DLD1 (cell line): ENCODE data around the gene ZNF785.

Source experiments
- in situ Hi-C: cut with HindIII; loops from 2 replicates; pipeline ENCODE4 v1.10.0; 2017; ENCODE audit warnings: low sequenced_read_pairs

ZNF785 gene

GRCh38 chr16:30585400-30586191 is at the start of gene ZNF785:
Gene ZNF785, minus strand, starts transcription at chr16:30585697. Its CDS starts 86 bp downstream, at chr16:30585611.
- in situ Hi-C loops: no loop called here

- in situ Hi-C loops: loop anchor here (25.0 kb wide), 1 partner anchor 221 kb away; the partner anchor contains the start of gene ZNF771
Measured at GRCh38 chr16:30633526-30633925, 48.0 kb upstream of the ZNF785 start.

DNA sequence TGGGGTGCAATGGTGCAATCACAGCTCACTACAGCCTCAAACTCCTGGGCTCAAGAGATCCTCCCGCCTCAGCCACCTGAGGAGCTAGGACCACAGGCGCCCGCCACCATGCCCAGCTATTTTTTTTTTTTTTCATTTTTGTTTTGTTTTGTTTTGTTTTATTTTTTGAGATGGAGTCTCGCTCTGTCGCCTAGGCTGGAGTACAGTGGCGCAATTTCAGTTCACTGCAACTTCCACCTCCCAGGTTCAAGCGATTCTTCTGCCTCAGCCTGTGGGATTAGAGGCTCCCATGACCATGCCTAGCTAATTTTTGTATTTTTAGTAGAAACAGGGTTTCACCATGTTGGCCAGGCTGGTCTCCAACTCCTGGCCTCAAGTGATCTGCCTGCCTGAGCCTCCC is 47.0 kb upstream of the ZNF785 start:
- in situ Hi-C loops: loop anchor here (25.0 kb wide), 1 partner anchor 220 kb away; the partner anchor contains the start of gene ZNF771

GRCh38 chr16:30628628-30629540 is 43.4 kb upstream of the ZNF785 start:
- in situ Hi-C loops: loop anchor here (25.0 kb wide), 1 partner anchor 217 kb away; the partner anchor contains the start of gene ZNF771

DNA sequence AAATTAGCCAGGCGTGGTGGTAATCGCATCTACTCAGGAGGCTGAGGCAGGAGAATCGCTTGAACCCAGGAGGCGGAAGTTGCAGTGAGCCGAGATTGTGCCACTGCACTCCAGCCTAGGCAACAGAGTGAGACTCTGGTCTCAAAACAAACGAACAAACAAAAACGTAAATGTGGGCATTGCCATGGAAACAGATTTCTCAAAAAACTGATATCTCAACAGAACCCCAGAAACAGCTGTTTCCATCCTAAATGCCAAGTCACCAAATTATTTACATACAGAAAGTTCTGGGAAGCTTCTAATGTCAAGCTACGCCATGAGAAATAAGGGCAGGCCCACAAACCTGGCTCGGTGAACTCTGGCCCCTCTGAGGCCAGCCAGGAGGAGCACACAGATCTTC is 40.7 kb upstream of the ZNF785 start:
- in situ Hi-C loops: loop anchor here (25.0 kb wide), 1 partner anchor 214 kb away; the partner anchor contains the start of gene ZNF771

DNA sequence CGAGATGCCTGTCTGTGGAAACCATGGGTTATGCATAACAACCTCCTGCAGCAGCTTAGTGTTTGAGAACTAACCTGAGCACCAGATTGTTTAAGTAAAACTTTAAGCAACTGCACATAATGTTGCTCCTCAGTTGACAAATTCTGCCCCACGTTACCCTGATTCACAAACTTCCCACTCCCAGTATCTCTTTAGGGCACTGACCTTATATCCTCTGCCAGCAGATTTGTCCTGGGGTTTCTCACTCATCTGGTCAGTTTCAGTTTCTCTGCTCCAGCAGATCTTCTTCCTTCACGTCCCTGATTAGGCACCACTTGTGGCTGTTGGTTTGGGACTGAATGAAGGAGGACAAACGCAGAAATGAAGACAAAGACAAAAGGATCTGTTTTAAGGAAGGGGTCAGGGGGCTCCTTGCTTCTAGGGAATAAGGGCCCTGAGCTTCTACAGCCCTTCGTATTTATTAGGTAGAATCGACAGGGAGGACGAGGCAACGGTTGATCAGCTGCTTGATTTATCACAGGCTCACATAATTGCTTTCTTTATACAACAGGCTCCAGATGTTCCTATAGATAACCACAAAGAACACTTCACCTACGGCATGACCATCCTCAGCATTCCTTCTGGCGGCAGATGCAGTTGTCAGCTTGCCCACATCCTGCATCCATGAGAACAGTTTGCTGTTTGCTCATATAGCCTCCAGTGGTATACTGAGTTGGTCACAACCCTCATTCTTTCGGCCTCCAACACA is 38.2 kb upstream of the ZNF785 start:
- in situ Hi-C loops: no loop called here

DNA sequence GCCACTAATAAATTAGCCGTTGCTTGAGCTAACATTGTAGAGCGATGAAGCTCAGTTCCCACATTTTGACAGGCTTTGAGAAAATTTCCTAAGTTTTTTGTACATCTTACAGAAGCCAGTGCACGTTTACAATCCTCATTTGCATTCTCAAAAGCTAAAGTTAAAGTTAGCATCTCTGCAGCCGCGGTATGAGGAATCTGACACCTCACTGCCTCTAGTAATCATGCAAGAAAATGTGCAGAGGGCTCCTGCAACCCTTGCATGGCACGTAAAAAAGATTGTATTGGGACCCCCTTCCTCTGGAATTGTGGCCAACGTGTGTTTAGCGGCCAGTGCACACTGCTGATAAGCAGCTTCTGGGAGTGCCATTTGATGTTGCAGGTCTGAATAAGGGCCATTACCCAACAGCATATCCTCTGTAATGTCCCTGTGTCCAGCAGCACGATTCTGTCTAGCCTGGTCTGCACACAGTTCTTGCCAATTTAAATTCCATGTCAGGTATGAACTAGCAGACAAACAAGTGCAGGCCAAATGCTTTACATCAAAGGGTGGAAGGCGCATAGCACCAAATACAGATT is 37.0 kb upstream of the ZNF785 start:
- in situ Hi-C loops: no loop called here

- in situ Hi-C loops: no loop called here
Measured at GRCh38 chr16:30621765-30622164, 36.3 kb upstream of the ZNF785 start.

GRCh38 chr16:30620169-30620568 is 34.7 kb upstream of the ZNF785 start:
- in situ Hi-C loops: no loop called here

DNA sequence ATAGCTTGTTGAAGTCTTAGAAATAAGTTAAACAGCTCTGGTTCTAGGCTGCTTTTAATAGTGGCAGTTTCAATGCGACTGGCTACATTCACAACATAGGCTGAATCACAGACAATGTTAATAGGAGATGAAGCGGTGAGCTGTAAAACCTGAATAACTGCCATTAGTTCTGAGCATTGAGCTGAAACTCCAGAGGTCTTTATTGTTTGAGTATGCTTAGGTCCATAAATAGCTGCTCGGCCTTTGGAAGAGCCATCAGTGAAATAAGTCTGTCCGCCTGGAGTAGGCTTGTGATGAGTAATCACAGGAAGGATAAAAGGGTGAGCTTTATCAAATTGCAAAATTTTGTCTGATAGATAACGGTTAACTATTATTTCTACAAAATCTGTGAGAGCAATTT is 34.1 kb upstream of the ZNF785 start:
- in situ Hi-C loops: no loop called here

- in situ Hi-C loops: no loop called here
Measured at GRCh38 chr16:30619202-30619601, 33.7 kb upstream of the ZNF785 start.

- in situ Hi-C loops: no loop called here
Measured at GRCh38 chr16:30615358-30616091, 30.0 kb upstream of the ZNF785 start.

DNA sequence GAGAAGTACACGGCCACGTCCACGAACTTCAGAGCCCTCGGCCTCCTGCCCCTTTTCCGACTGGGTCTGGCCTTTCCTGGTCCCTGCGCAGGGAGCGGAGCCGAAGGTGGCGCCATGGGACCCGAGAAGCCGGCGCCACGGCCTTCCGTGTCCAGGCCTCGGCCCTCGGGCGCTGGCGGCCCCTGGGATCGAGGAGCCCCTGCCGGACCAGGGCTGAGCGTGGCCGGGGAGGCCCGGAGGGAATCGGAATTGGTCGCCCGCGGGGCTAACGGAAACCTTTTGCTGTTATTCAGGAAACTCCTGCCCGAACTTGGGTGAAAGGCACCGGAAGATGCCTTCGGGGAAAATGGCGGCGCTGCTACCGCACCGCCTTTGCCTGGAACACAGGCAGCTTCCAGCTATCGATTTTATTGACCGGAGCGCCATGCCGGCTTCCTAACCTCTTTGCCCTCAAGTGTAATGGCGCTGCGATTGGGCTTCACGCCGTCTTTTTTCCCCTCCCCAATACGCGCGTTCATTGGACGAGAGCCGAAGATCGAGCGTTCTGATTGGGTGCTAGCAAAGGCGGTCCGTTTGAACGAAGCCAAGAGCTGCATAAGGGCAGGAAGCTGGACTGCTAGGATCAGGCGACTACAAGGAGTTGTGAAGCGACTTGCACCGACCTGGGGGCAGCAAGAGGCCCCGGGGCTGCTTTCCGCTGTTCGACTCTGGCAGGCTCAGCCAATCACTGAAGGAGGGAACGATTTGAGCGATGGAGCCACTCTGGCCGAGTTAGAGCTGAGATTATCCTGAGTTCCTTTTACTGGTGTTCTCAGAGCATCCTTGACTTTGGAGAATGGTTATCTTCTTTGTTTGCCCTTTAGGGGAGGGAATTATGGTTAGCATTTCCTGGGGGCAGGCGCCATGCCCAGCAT is 24.7 kb upstream of the ZNF785 start, which contains the start of gene ZNF689:
ZNF689 (minus strand) TSS at position 464 of the 914 bp plus-strand sequence; CDS start at position 116, 348 bp downstream.
- in situ Hi-C loops: no loop called here

DNA sequence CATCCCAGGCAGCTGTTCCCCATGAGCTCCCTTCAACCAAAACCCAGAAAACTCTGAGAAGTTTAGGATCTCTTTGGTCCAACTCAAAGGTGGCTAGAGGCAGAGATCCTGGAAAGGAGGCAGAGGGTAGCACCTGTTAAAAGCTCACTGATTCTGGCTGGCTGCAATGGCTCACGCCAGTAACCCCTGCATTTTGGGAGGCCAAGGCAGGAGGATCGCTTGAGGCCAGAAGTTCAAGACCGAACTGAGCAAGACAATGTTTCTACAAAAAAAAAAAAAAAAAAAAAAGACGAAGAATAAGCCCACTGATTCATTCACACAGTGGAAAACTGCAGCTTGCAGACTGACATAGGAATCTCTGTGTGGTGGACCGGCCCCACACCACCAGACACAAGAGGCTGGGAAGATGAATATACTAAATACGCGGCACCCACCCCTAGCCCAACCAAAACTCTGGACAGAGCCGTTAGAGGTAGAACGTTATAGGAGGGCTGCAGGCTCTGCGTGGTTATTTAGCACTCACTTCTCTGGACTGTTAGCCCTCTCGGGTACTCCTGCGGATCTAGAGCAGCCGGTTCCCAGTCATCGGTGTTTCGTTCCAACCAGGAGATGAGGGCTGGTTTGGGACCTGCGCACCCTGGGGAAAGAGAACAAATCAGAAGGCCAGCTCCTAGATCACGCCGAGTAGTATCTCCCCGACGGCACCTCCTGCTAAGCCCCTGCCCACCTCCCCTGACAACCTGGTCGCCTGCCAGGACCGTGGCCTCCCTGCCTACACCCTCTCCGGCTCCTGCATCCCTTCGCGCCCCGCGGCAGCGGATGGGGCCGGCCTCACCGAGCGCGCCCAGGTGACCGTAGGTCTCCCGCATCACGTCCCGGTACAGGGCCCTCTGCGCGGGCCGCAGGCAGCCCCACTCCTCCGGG is 23.8 kb upstream of the ZNF785 start:
- in situ Hi-C loops: no loop called here

GRCh38 chr16:30606004-30606403 is 20.5 kb upstream of the ZNF785 start:
- in situ Hi-C loops: no loop called here

GRCh38 chr16:30605158-30605557 is 19.7 kb upstream of the ZNF785 start:
- in situ Hi-C loops: no loop called here

DNA sequence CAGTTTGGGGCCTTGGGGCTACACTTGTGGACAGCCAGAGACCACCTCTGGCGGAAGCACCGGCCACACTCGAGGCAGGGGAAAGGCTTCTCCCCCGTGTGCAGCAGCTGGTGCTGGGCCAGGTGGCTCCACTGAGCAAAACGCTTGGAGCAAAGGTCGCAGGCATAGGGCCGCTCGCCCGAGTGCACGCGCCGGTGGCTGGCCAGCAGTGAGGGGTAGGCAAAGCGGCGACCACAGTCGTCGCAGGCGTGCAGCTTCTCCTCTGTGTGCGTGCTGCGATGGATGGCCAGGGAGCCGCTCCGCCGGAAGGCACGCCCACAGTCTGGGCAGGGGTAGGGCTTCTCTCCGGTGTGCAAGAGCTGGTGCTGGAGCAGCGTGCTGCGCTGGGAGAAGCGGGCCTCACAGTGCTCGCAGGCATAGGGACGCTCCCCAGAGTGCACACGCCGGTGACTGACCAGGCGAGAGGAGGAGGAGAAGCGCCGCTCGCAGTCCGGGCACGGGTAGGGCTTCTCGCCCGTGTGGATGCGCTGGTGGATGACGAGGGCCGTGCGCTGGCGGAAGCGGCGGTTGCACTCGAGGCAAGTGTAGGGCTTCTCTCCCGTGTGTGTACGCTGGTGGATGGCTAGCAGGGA is 18.9 kb upstream of the ZNF785 start:
- in situ Hi-C loops: no loop called here
